ENCODE measurements around the gene MRAP2. TPM values are rescaled to one million over a fixed set of nuclear protein-coding genes. Genes with fewer than 3 reads are reported as not detected.

The MRAP2 gene
- total RNA-seq, 1 experiment from 2014 or later = 4.9 TPM

GRCh38 chr6:84042603-84043002 lies 9.0 kb downstream of the MRAP2 start (continued):
- TF ChIP-seq ARID4B (CRISPR knock-in tag; IDR thresholded peaks at IDR 0.05; ENCODE audit: borderline replicate concordance) = no peak
- TF ChIP-seq FOXP1 (CRISPR knock-in tag; IDR thresholded peaks at IDR 0.05; ENCODE audit: borderline replicate concordance) = no peak
- TF ChIP-seq ZNF396 (CRISPR knock-in tag; IDR thresholded peaks at IDR 0.05; ENCODE audit: borderline replicate concordance) = no peak
- no peak for TF ChIP-seq ZNF532 (CRISPR knock-in tag; IDR thresholded peaks at IDR 0.05; ENCODE audit: borderline replicate concordance)
- TF ChIP-seq GRHL2 (CRISPR knock-in tag; IDR thresholded peaks at IDR 0.05; ENCODE audit: insufficient replicate concordance, severe bottlenecking) = no peak
- TF ChIP-seq E2F1 (CRISPR knock-in tag; IDR thresholded peaks at IDR 0.05) = no peak
- no peak for TF ChIP-seq CREB1 (CRISPR knock-in tag; IDR thresholded peaks at IDR 0.05)
- no peak for TF ChIP-seq SMAD3 (CRISPR knock-in tag; IDR thresholded peaks at IDR 0.05; ENCODE audit: borderline replicate concordance)
- no peak for TF ChIP-seq ATF2 (CRISPR knock-in tag; IDR thresholded peaks at IDR 0.05; ENCODE audit: borderline replicate concordance, low read depth)
- TF ChIP-seq ZNF138 (CRISPR knock-in tag; conservative IDR thresholded peaks at IDR 0.05) = no peak
- TF ChIP-seq ZNF512 (CRISPR knock-in tag; IDR thresholded peaks at IDR 0.05; ENCODE audit: borderline replicate concordance) = no peak

GRCh38 chr6:84043555-84043954 lies 10.0 kb downstream of the MRAP2 start:
- Mint-ChIP-seq H3K36me3 (peaks cover 33% of the 10 kb centered on the region), H3K4me3 (no peak overlapping the region), H3K9me3 (peaks cover 38% of the 10 kb centered on the region), H3K27me3 (ENCODE audit: low read depth) (no peaks in the 10 kb centered on the region), H3K4me1 (0 out of 2 replicates have a peak, but pooled peaks cover 2% of the 10 kb centered on the region), H3K27ac (no peak overlapping the region)
- ChIA-PET CTCF (no interaction called here), POLR2A (no interaction called here)
- ATAC-seq (no peak), DNase-seq (ENCODE audit: low spot score) (no peak)
- TF ChIP-seq ZNF423 (CRISPR knock-in tag; IDR thresholded peaks at IDR 0.05) = no peak
- no peak for TF ChIP-seq ZNF138 (CRISPR knock-in tag; conservative IDR thresholded peaks at IDR 0.05)
- no peak for TF ChIP-seq TEAD1 (CRISPR knock-in tag; IDR thresholded peaks at IDR 0.05)
- no peak for TF ChIP-seq RORB (CRISPR knock-in tag; IDR thresholded peaks at IDR 0.05)
- no peak for TF ChIP-seq ATF1 (CRISPR knock-in tag; IDR thresholded peaks at IDR 0.05)
- no peak for TF ChIP-seq MLX (CRISPR knock-in tag; IDR thresholded peaks at IDR 0.05)
- no peak for TF ChIP-seq SP1 (CRISPR knock-in tag; conservative IDR thresholded peaks at IDR 0.05)
- no peak for TF ChIP-seq E2F1 (CRISPR knock-in tag; IDR thresholded peaks at IDR 0.05)

Measured in WTC11 (cell line).